Epithelial cell of proximal tubule (primary cell): ENCODE measurements around the gene CLC. TPM values are rescaled to one million over a fixed set of nuclear protein-coding genes. Genes with fewer than 3 reads are reported as not detected.

Experiments used
- DNase-seq: peaks from one replicate; pipeline ENCODE4 v3.0.0-alpha.2; 2011; ENCODE audit warnings: low read depth
- H3K4me3 ChIP-seq: 2 replicates; pipeline ENCODE4 v1.5.1; 2011; ENCODE audit warnings: low read depth, mild to moderate bottlenecking, low read length
- total RNA-seq: library from RNA; depleted of rRNA; stranded (reverse); fragments of >200 nt; gene quantifications from 2 replicates; pipeline ENCODE4 v1.2.3, GENCODE V29; 2015
- TF ChIP-seq, protein P1 (sequence below): conservative IDR thresholded peaks from 2 replicates; pipeline ENCODE4 v1.5.1; 2012; ENCODE audit warnings: low read depth, mild to moderate bottlenecking, low read length

The CLC gene
- total RNA-seq, 1 donor from 2014 or later = not detected

DNA sequence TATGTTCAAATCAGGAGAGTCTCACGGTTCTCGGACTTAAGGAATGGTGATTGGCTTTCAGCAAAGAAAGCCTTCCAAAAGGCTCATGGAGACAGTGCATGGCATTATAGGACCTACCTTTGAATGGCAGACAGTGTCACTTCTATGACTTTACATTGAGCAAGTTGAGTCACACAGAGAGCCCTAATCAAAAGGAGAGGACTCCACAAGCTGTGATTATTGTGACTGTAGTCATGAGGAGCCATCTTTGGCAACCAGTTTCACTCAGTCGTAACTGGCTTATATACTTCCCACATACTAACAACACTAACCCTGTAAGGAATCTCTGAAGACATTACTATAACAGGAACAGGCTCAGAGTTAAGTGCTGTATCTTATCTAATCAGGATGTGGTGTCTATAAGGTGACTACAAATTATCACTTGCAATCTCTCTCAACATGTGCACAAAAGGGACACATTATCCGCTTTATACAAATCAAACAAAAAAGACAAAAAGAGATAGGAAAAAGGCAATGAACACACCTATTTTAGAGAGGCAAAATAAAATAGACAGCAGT lies 27.4 kb downstream of the CLC start:
- DNase-seq = no peak
- no peak overlapping the region for H3K4me3 ChIP-seq
- TF ChIP-seq, protein P1, sequence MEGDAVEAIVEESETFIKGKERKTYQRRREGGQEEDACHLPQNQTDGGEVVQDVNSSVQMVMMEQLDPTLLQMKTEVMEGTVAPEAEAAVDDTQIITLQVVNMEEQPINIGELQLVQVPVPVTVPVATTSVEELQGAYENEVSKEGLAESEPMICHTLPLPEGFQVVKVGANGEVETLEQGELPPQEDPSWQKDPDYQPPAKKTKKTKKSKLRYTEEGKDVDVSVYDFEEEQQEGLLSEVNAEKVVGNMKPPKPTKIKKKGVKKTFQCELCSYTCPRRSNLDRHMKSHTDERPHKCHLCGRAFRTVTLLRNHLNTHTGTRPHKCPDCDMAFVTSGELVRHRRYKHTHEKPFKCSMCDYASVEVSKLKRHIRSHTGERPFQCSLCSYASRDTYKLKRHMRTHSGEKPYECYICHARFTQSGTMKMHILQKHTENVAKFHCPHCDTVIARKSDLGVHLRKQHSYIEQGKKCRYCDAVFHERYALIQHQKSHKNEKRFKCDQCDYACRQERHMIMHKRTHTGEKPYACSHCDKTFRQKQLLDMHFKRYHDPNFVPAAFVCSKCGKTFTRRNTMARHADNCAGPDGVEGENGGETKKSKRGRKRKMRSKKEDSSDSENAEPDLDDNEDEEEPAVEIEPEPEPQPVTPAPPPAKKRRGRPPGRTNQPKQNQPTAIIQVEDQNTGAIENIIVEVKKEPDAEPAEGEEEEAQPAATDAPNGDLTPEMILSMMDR = no peak

DNA sequence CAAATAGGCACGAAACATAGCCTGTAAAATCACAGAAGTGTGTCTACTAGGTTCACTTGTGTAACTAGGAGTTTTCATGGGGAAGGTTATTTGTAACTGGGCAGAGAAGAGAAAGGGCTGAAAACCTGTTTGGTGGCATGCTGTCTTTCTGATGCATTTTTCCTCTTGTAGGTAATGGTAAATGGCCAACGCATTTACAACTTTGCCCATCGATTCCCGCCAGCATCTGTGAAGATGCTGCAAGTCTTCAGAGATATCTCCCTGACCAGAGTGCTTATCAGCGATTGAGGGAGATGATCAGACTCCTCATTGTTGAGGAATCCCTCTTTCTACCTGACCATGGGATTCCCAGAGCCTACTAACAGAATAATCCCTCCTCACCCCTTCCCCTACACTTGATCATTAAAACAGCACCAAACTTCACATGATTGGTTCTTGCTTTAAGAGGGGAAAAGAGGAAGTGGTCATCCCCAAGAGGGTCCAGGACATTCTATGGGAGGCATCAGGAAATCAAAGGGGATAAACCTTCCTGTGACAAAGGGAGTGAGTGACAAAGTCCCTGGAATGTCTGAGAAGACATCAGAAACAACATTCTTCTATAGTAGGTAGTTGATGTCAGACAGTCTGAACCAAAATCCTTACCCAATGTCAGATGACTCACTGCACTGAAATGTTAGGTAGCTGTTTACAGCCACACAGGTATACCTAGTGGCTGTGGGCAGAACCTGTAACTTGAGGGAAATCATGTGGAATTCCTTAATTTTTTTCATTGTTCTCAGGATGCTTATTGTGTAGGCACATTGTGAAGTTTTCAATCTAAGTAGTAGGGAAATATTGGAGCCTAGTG lies 28.6 kb downstream of the CLC start:
- DNase-seq = no peak

DNA sequence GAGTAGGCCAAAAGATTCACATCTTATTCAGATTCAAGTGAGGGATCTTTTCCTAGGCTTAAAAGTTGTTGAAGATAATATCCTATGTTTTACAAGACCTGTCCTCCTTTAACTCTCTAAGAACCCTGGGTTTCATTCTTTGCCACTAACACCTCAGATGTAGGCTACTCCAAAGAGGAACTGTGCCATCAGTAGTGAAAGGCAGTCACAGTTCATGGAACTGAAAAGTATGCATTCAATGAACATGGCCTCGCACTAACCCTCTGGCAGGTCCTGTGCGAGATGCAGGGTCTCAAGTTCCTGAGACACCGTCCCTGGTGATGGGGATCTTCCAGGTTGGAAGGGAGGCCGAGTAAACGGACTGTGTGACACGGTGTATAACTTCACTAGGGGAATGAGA lies 29.2 kb downstream of the CLC start:
- no peak for DNase-seq
- TF ChIP-seq, protein P1 = no peak
- no peak overlapping the region for H3K4me3 ChIP-seq

More for the DNA sequence above, 28.6 kb downstream of the CLC start:
- TF ChIP-seq, protein P1 = no peak
- no peak overlapping the region for H3K4me3 ChIP-seq

DNA sequence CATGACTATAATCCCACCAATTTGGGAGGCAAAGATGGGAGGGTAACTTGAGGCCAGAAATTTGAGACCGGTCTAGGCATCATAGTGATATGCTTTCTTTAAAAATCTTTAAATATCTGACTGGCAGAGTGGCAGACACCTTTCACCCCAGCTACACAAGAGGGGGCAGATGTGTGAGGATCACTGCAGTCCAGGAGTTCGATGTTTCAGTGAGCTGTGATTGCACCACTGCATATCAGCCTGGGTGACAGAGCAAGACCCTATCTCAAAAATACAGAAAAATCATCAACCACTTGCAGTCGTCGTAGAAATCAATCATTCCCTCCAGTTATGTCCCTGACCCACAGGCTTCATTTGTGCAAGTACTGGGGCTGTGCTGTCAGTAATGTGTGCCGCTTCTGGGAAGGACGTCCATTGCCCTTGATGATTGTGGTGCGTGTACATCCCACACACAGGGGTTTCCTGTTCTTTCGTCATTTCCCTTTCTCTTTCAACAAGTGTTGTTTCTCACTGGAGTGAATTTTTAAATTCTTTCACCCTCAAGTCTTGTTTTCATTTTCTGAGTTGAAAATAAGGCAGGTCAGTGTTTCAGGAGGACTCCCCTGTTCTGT lies 32.1 kb downstream of the CLC start:
- TF ChIP-seq, protein P1 = no peak
- H3K4me3 ChIP-seq = no peak overlapping the region
- DNase-seq = no peak

DNA sequence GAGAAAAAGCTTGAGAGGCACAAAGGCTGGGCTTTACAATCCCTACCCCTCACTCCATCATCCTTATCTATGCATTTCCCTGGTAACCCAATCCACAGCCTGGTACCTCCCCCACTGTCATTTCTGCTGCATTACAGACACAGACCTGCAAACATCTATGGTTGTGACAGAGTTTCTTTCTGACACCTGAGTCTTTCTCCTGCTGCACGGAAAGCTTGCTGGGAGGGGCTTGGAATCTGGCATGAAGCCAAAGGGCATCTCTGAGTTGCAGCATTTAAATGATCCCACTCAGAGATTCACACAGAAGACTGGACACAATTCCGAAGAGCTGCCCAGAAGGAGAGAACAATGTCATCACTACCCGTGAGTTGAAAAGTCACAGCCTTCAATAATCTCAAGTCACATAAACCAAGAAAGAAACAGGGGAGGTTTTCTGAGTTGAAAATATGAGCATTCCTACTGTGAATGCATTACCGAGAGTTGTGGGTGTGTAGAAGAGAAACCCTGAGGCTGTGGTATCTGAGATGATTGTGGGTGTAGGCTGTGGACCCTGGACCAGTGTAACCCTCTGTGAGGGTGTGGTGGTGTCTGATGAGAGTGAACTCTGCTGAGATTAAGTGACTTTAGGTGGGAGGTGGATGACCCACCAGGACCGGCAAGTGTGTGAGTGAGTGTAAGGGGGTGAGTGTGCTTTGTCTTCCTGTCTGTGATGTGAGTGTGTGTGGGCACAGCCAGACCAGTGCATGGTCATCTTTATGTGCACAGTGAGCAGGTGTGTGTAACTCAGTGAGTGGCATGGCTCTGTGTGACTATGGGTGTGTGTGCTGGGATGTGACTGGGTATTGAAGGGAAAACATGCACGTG lies 33.4 kb downstream of the CLC start, which contains the start of gene LGALS14:
LGALS14 (plus strand) TSS at position 301 of the 864 bp plus-strand sequence; CDS start at position 349, 48 bp downstream.
- no peak within 1 kb of the TSS for H3K4me3 ChIP-seq
- DNase-seq = no peak
- TF ChIP-seq, protein P1 = no peak

DNA sequence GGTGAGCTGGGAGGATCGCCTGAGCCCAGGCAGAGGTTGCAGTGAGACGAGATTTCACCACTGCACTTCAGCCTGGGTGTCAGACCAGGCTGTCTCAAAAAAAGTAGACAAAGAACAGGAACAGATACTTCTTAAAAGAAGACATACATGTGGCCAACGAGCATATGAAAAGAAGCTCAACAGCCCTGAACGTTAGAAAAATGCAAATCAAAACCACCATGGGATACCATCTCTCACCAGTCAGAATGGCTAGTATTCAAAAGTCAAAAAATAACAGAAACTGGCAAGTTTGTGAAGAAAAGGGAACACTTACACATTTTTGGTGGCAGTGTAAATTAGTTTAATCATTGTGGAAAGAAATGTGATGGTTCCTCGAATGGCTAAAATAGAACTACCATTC lies 36.5 kb downstream of the CLC start:
- no peak for DNase-seq
- TF ChIP-seq, protein P1 = no peak
- no peak overlapping the region for H3K4me3 ChIP-seq
